COR-L47 (cell line): Measurements from ENCODE around the gene ZDHHC14.
"Not testable (repeated sequence)": the region's sequence is repeated elsewhere in the genome, so short reads cannot be mapped to it uniquely, and the experiment has no call there.

Experiments used
- DNase-seq: peaks from one replicate; lab custom pipeline; 2025; lab: John Stamatoyannopoulos, UW

ZDHHC14 gene

GRCh38 chr6:157380779-157381561 lies at the start of gene ZDHHC14:
ZDHHC14 (plus strand) TSS chr6:157381190.
- DNase-seq: peak; percentile 53

- no peak for DNase-seq
These were observed 48.2 kb upstream of the ZDHHC14 start for GRCh38 chr6:157332813-157333212.

GRCh38 chr6:157333537-157333936 lies 47.5 kb upstream of the ZDHHC14 start:
- DNase-seq: no peak

GRCh38 chr6:157333956-157334355 lies 47.0 kb upstream of the ZDHHC14 start:
- DNase-seq: no peak

GRCh38 chr6:157335829-157336228 lies 45.2 kb upstream of the ZDHHC14 start:
- DNase-seq: no peak

DNA sequence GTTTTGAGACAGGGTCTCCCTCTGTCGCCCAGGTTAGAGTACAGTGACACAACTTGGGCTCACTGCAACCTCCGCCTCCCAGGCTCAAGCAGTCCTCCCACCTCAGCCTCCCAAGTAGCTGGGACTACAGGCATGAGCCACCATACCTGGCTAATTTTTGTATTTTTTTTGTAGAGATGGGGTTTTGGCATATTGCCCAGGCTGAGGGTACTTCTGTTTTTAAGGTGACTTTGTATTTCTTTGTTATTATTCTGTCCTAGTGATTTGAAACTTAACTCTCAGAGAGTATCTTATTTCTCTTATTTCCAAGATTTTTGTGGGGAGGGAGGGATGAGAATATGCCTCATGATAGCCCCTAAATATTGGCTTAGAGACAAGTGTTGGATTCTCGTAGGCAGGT lies 43.7 kb upstream of the ZDHHC14 start:
- not testable (repeated sequence) for DNase-seq

DNA sequence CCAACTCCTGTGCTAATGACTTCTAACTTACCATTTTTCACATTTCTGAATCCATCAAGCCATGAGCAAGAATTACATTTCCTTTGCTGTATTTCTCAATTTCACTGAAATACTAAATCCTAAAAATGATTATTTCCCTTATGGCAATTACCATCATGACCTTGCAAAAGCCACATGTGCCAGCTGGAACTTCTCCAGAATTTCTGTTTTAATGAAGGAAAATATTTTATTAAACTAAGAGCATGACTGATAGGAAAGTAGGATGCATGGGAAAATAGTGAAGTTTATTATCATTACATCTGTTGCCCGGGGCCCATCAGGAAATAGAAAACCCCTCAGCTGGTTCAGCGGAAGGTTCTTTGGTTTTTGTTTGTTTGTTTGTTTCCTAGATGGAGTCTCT lies 43.2 kb upstream of the ZDHHC14 start:
- DNase-seq: no peak

GRCh38 chr6:157339432-157339831 lies 41.6 kb upstream of the ZDHHC14 start:
- no peak for DNase-seq

DNA sequence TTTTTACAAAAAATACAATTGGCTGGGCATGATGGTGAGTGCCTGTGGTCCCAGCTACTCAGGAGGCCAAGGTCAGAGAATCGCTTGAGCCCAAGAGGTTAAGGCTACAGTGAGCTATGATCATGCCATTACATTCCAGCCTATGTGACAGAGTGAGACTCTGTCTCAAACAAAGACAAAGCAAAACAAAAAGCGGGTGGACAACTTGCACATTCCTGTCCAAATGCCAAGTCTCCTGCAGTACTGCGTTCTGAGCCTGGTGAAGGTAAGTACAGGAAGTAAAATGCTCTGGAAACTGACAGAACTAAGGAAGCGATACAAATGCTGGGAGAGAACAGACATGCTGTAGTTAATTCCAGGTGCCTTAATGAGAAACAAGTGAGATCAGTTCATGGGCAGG lies 37.3 kb upstream of the ZDHHC14 start:
- no peak for DNase-seq

GRCh38 chr6:157346373-157346772 lies 34.6 kb upstream of the ZDHHC14 start:
- no peak for DNase-seq

DNA sequence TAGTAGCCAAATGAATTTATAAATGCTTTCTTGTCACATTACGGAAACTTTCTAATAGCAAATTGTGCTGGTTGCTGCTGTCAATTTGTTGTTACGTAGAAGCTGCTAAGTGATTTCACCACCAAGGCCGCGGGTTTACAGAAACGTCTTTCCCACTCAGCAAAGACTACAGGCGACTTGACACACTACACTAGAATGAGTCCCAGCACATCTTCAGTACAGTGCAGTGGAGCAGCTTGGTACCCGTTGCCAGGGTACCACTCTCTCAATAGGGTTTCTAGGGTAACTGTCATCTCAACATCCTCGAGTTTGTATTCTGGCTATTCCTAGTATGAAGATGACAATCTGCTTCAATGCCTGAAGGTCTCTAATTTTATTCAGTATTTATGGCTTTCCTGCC lies 22.7 kb upstream of the ZDHHC14 start:
- DNase-seq: no peak

- DNase-seq: no peak
These were observed 19.1 kb upstream of the ZDHHC14 start for GRCh38 chr6:157361886-157362285.

DNA sequence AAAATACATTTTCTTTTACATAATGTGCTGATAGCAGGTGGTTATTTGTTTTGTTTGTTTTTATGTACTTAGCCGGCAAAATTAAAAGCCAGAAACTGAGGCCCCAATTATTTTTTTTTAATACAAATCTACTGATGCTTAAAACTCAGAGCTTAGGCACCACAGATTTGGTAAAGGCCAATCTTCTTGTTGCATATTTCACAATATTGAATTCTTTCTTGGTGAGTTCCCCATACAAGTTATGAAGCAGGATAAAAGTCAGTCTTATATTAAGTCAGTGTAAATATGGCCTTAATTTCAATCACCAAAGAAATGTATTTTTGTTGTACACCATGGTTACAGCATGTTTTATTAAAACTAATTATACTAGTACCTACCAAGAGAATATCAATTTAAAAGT lies 16.3 kb upstream of the ZDHHC14 start:
- no peak for DNase-seq

DNA sequence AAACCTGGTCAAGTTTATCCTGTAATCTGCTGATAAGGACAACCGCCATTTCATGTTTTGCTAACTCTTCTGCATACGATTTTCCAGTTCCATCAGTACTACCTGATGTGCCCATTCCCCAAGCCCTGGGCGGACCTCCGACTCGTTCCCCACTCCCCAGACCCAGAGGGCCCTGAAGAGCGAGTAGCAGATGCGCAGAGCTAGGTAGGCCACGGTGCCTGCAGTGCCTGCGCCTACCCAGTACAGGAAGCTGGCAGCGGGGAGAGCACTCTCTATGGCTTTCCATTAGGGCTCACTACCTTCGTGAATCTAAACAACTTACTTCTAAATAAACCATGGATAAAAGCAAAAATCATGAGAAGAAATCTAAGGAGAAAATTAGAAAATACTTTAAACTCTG lies 14.3 kb upstream of the ZDHHC14 start:
- no peak for DNase-seq

DNA sequence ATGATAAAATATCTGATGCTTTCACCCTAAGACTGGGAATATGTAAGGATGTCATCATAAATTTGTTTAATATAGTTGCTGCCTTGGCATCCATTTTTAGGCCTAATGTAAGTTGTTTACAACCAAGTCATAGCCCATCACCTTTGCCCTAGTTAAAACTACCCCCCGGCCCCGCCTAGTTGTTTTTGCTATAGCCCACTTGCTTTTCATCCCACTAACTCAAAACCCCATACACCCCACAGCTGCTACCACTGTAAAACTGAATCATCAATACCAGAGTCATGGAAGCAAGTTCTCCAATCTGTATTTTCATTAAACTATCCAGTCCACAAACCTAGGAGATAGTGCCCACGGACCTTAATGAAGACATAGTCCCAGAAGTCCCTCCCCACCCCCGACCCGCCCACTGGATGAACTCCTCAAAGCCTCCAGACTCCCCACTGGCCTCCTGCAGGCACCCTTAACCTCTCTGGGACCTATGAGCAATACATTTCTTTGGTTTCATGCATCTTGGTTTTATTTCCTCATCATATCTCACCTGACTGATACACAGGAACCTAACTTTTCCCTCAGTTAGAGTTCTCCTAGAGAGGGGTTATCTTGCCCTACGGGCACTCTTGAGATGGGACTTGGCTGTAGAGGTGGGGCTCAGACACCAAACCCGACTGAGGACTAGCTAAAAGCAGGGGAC lies 12.5 kb upstream of the ZDHHC14 start:
- no peak for DNase-seq

- no peak for DNase-seq
These were observed 10.2 kb upstream of the ZDHHC14 start for GRCh38 chr6:157370755-157371154.

GRCh38 chr6:157372501-157373280 lies 8.3 kb upstream of the ZDHHC14 start:
- DNase-seq: no peak

DNA sequence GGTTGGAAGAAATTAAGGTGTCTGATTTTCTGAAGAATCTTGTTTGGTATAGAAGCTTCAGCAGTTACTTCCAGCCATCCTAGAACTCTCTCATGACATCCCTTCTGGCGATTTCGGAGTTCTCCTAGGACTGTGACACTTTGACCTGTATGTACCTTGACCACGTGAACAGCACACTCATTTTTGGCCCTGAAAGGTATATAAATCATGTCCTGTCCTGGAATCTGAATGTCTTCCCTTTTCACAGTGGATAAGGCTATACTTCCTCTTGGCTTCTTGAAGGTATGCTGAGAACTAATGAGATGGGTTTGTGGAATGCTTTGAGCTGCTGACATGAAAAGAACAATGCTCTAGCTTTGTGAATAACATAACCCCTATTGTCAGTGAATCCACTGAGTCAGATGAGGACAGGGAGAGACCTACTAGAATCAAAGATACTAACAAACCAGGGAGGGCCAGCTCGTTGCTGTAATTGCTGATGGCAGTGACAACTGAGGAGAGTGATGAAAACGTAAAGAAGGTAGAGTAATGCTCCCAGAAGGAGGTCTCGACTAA lies 6.0 kb upstream of the ZDHHC14 start:
- DNase-seq: no peak

- DNase-seq: no peak
These were observed 4.7 kb upstream of the ZDHHC14 start for GRCh38 chr6:157376241-157376640.

- DNase-seq: no peak
These were observed 4.2 kb upstream of the ZDHHC14 start for GRCh38 chr6:157376706-157377230.

DNA sequence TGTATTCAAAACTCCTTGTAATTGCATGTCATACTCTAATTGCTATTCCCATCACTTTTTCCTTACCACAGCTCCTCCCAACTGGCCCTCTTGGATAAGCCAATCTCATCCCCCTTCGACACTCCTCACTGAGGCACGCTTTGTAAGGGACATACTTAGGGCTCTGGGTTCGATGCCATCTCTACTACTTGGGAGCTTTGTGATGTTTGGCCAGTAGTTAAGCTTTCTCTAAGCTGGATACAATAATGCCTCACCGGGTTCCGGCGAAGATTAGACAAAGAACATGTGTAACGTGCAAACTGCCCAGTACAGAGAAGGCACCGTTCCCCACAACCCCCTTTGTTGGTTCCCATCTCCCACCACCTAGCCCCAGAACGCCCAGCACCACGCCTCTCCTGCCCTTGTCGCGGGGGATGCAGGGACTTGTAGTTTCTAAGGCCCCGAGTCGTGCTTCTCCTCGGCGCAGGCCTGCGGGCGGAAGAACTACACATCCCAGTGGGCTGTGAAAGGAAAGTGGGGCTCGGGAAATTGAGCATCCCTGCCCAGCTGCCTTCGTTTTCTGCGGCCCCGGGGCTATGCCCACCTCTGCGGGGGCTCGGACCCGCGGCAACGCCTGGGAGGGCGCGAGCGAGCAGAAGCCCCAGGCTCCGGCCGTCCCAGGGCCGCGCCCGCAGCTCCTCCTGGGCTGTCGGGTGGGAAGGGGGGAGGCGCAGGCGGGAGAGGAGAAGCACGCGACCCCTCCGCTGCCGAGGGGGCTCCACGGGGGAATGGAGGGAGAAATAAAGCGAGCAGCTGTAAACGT lies 1.1 kb upstream of the ZDHHC14 start:
- peak; percentile 78 for DNase-seq

GRCh38 chr6:157380458-157380778 lies 572 bp upstream of the ZDHHC14 start:
- DNase-seq: no peak
